ENCODE data around the gene ADAMTS7.
"Not testable (repeated sequence)": the region's sequence is repeated elsewhere in the genome, so short reads cannot be mapped to it uniquely, and the experiment has no call there.

The ADAMTS7 gene

GRCh38 chr15:78752492-78753358 is 58.5 kb downstream of the ADAMTS7 start:
- FAIRE-seq (no peak), DNase-seq (ENCODE audit: insufficient read length, low spot score) (no peak)
- no peak for TF ChIP-seq POU2F2 (IDR thresholded peaks at IDR 0.05; ENCODE audit: low read depth, low read length)
- no peak for TF ChIP-seq POLR2AphosphoS5 (IDR thresholded peaks at IDR 0.05; ENCODE audit: low read depth, low read length)
- TF ChIP-seq SPI1 (IDR thresholded peaks at IDR 0.05; ENCODE audit: low read depth, low read length) = no peak
- no peak for TF ChIP-seq TAF1 (IDR thresholded peaks at IDR 0.05; ENCODE audit: low read depth, low read length)
- no peak for TF ChIP-seq PAX5 (IDR thresholded peaks at IDR 0.05; ENCODE audit: insufficient read depth, low read length, severe bottlenecking)
- TF ChIP-seq POLR2A (IDR thresholded peaks at IDR 0.05; ENCODE audit: low read depth, low read length) = no peak

GRCh38 chr15:78751602-78751979 is 59.7 kb downstream of the ADAMTS7 start:
- DNase-seq (ENCODE audit: insufficient read length, low spot score) (no peak), FAIRE-seq (no peak)
- TF ChIP-seq PAX5 (IDR thresholded peaks at IDR 0.05; ENCODE audit: insufficient read depth, low read length, severe bottlenecking) = no peak
- TF ChIP-seq POLR2A (IDR thresholded peaks at IDR 0.05; ENCODE audit: low read depth, low read length) = no peak

GRCh38 chr15:78750974-78751601 is 60.2 kb downstream of the ADAMTS7 start:
- TF ChIP-seq POU2F2 (IDR thresholded peaks at IDR 0.05; ENCODE audit: low read depth, low read length) = 0 out of 2 replicates have a peak, but pooled peaks have one; percentile 9
- DNase-seq (ENCODE audit: insufficient read length, low spot score) (peak; percentile 81), FAIRE-seq (peak; percentile 94)

GRCh38 chr15:78750566-78750965 is 60.7 kb downstream of the ADAMTS7 start:
- TF ChIP-seq PAX5 (IDR thresholded peaks at IDR 0.05; ENCODE audit: insufficient read depth, low read length, severe bottlenecking) (no peak), POLR2AphosphoS5 (IDR thresholded peaks at IDR 0.05; ENCODE audit: low read depth, low read length) (no peak), SPI1 (IDR thresholded peaks at IDR 0.05; ENCODE audit: low read depth, low read length) (no peak), TAF1 (IDR thresholded peaks at IDR 0.05; ENCODE audit: low read depth, low read length) (no peak), POLR2A (IDR thresholded peaks at IDR 0.05; ENCODE audit: low read depth, low read length) (no peak), POU2F2 (IDR thresholded peaks at IDR 0.05; ENCODE audit: low read depth, low read length) (no peak)
- FAIRE-seq = peak; percentile 76

GRCh38 chr15:78749831-78750230 is 61.4 kb downstream of the ADAMTS7 start:
- DNase-seq (ENCODE audit: insufficient read length, low spot score) (no peak), FAIRE-seq (no peak)
- TF ChIP-seq POU2F2 (IDR thresholded peaks at IDR 0.05; ENCODE audit: low read depth, low read length) = no peak
- TF ChIP-seq POLR2AphosphoS5 (IDR thresholded peaks at IDR 0.05; ENCODE audit: low read depth, low read length) = no peak
- no peak for TF ChIP-seq POLR2A (IDR thresholded peaks at IDR 0.05; ENCODE audit: low read depth, low read length)
- TF ChIP-seq SPI1 (IDR thresholded peaks at IDR 0.05; ENCODE audit: low read depth, low read length) = no peak
- TF ChIP-seq PAX5 (IDR thresholded peaks at IDR 0.05; ENCODE audit: insufficient read depth, low read length, severe bottlenecking) = no peak
- no peak for TF ChIP-seq TAF1 (IDR thresholded peaks at IDR 0.05; ENCODE audit: low read depth, low read length)

More at GRCh38 chr15:78750566-78750965, 60.7 kb downstream of the ADAMTS7 start:
- no peak for DNase-seq (ENCODE audit: insufficient read length, low spot score)

- FAIRE-seq; DNase-seq (ENCODE audit: insufficient read length, low spot score): not testable (repeated sequence)
These were observed 63.4 kb downstream of the ADAMTS7 start for GRCh38 chr15:78747877-78748276.

GRCh38 chr15:78741674-78742073 is 69.6 kb downstream of the ADAMTS7 start:
- not testable (repeated sequence) for DNase-seq (ENCODE audit: insufficient read length, low spot score)

GRCh38 chr15:78740904-78741274 is 70.4 kb downstream of the ADAMTS7 start:
- no peak for TF ChIP-seq TAF1 (IDR thresholded peaks at IDR 0.05; ENCODE audit: low read depth, low read length)
- TF ChIP-seq POU2F2 (IDR thresholded peaks at IDR 0.05; ENCODE audit: low read depth, low read length) = no peak
- TF ChIP-seq POLR2AphosphoS5 (IDR thresholded peaks at IDR 0.05; ENCODE audit: low read depth, low read length) = no peak
- no peak for TF ChIP-seq PAX5 (IDR thresholded peaks at IDR 0.05; ENCODE audit: insufficient read depth, low read length, severe bottlenecking)
- no peak for TF ChIP-seq POLR2A (IDR thresholded peaks at IDR 0.05; ENCODE audit: low read depth, low read length)
- no peak for TF ChIP-seq SPI1 (IDR thresholded peaks at IDR 0.05; ENCODE audit: low read depth, low read length)
- DNase-seq (ENCODE audit: insufficient read length, low spot score) (no peak), FAIRE-seq (no peak)

More at GRCh38 chr15:78741674-78742073, 69.6 kb downstream of the ADAMTS7 start:
- not testable (repeated sequence) for FAIRE-seq

GRCh38 chr15:78739996-78740903 is 71.0 kb downstream of the ADAMTS7 start:
- FAIRE-seq (peak; percentile 91), DNase-seq (ENCODE audit: insufficient read length, low spot score) (no peak)
- TF ChIP-seq POLR2AphosphoS5 (IDR thresholded peaks at IDR 0.05; ENCODE audit: low read depth, low read length) = no peak
- no peak for TF ChIP-seq TAF1 (IDR thresholded peaks at IDR 0.05; ENCODE audit: low read depth, low read length)
- no peak for TF ChIP-seq POU2F2 (IDR thresholded peaks at IDR 0.05; ENCODE audit: low read depth, low read length)
- no peak for TF ChIP-seq PAX5 (IDR thresholded peaks at IDR 0.05; ENCODE audit: insufficient read depth, low read length, severe bottlenecking)
- TF ChIP-seq SPI1 (IDR thresholded peaks at IDR 0.05; ENCODE audit: low read depth, low read length) = no peak
- TF ChIP-seq POLR2A (IDR thresholded peaks at IDR 0.05; ENCODE audit: low read depth, low read length) = no peak

- FAIRE-seq = no peak
These were observed 72.1 kb downstream of the ADAMTS7 start for GRCh38 chr15:78739206-78739605.

GRCh38 chr15:78737931-78738558 is 73.2 kb downstream of the ADAMTS7 start:
- DNase-seq (ENCODE audit: insufficient read length, low spot score) = not testable (repeated sequence)
- FAIRE-seq = peak; percentile 79

More at GRCh38 chr15:78739206-78739605, 72.1 kb downstream of the ADAMTS7 start:
- no peak for TF ChIP-seq PAX5 (IDR thresholded peaks at IDR 0.05; ENCODE audit: insufficient read depth, low read length, severe bottlenecking)
- TF ChIP-seq POU2F2 (IDR thresholded peaks at IDR 0.05; ENCODE audit: low read depth, low read length) = no peak
- no peak for DNase-seq (ENCODE audit: insufficient read length, low spot score)
